Ectodermal cell (in vitro differentiated cells): ENCODE data around the gene EFCAB12.
"Not testable (repeated sequence)": the region's sequence is repeated elsewhere in the genome, so short reads cannot be mapped to it uniquely, and the experiment has no call there.

Experiments used
- H3K27ac ChIP-seq: 2 replicates; pipeline ENCODE4 v1.7.0; 2013; ENCODE audit warnings: mild to moderate bottlenecking, low read depth, low read length; ENCODE audit not compliant: insufficient read depth, poor library complexity, severe bottlenecking
- H3K27me3 ChIP-seq: 2 replicates; pipeline ENCODE4 v1.7.0; 2013; ENCODE audit warnings: mild to moderate bottlenecking, low read length; ENCODE audit not compliant: insufficient read depth, control insufficient read depth, poor library complexity, severe bottlenecking
- H3K36me3 ChIP-seq: one replicate; pipeline ENCODE4 v1.7.0; 2013; ENCODE audit warnings: low read length; ENCODE audit not compliant: control insufficient read depth, insufficient read depth
- H3K4me1 ChIP-seq: one replicate; pipeline ENCODE4 v1.7.0; 2013; ENCODE audit warnings: low read length; ENCODE audit not compliant: control insufficient read depth, insufficient read depth
- H3K4me3 ChIP-seq: 2 replicates; pipeline ENCODE4 v1.7.0; 2013; ENCODE audit warnings: low read depth, low read length, control low read depth; ENCODE audit not compliant: insufficient read depth
- H3K9me3 ChIP-seq: 2 replicates; pipeline ENCODE4 v1.7.0; 2013; ENCODE audit warnings: mild to moderate bottlenecking, low read length, moderate library complexity; ENCODE audit not compliant: control insufficient read depth
- WGBS, 2 experiments: methylation state at CpG; one replicate each; pipeline ENCODE4 v1.1.7; 2013; ENCODE audit warnings: missing lambda C conversion rate in 2 of 2; 5-methylcytosine and 5-hydroxymethylcytosine counted together

Gene EFCAB12

GRCh38 chr3:129386984-129387383, 41.5 kb downstream of the EFCAB12 start:
- 94% methylated on average over 10 of the region's 10 CpGs for WGBS, 2 experiments
- Histone ChIP-seq H3K4me1 (no peaks in the 10 kb centered on the region), H3K27ac (no peak overlapping the region), H3K9me3 (no peaks in the 10 kb centered on the region), H3K36me3 (peaks cover 10% of the 10 kb centered on the region), H3K27me3 (no peaks in the 10 kb centered on the region), H3K4me3 (no peak overlapping the region)

GRCh38 chr3:129385507-129385906, 42.9 kb downstream of the EFCAB12 start:
- not testable (repeated sequence) for H3K9me3 ChIP-seq, H3K4me1 ChIP-seq, H3K27me3 ChIP-seq, H3K4me3 ChIP-seq, H3K36me3 ChIP-seq, H3K27ac ChIP-seq
- WGBS, 2 experiments, result 94% methylated on average over 8 of the region's 8 CpGs

- Histone ChIP-seq H3K4me1 (no peaks in the 10 kb centered on the region), H3K9me3 (no peaks in the 10 kb centered on the region), H3K27me3 (no peaks in the 10 kb centered on the region), H3K4me3 (no peak overlapping the region), H3K27ac (no peak overlapping the region), H3K36me3 (peaks cover 3% of the 10 kb centered on the region)
- WGBS, 2 experiments, result 82% methylated on average over 18 of the region's 18 CpGs
Observed at GRCh38 chr3:129384594-129385323, 43.7 kb downstream of the EFCAB12 start.

- H3K9me3 ChIP-seq, H3K36me3 ChIP-seq, H3K27ac ChIP-seq, H3K4me1 ChIP-seq, H3K4me3 ChIP-seq, H3K27me3 ChIP-seq: not testable (repeated sequence)
- 81 to 83% methylated on average over 5 of the region's 5 CpGs for WGBS, 2 experiments
Observed at GRCh38 chr3:129384103-129384502, 44.3 kb downstream of the EFCAB12 start.

GRCh38 chr3:129383292-129383860, 45.1 kb downstream of the EFCAB12 start:
- Histone ChIP-seq H3K9me3 (no peaks in the 10 kb centered on the region), H3K4me1 (no peaks in the 10 kb centered on the region), H3K4me3 (no peak overlapping the region), H3K36me3 (no peaks in the 10 kb centered on the region), H3K27me3 (no peaks in the 10 kb centered on the region), H3K27ac (no peak overlapping the region)
- 60 to 63% methylated on average over 6 of the region's 6 CpGs for whole genome bisulfite sequencing, 2 experiments

- no peaks in the 10 kb centered on the region for H3K27me3 ChIP-seq
Observed at GRCh38 chr3:129382366-129382765, 46.1 kb downstream of the EFCAB12 start.

GRCh38 chr3:129379582-129380358, 48.7 kb downstream of the EFCAB12 start:
- no peak overlapping the region for H3K4me3 ChIP-seq
- no peaks in the 10 kb centered on the region for H3K27me3 ChIP-seq
- H3K27ac ChIP-seq, result no peak overlapping the region
- peaks cover 3% of the 10 kb centered on the region for H3K36me3 ChIP-seq
- H3K4me1 ChIP-seq, result no peaks in the 10 kb centered on the region
- no peaks in the 10 kb centered on the region for H3K9me3 ChIP-seq
- 93 to 97% methylated on average over 7 of the region's 7 CpGs for WGBS, 2 experiments

More at GRCh38 chr3:129382366-129382765, 46.1 kb downstream of the EFCAB12 start:
- Histone ChIP-seq H3K4me3 (no peak overlapping the region), H3K9me3 (no peaks in the 10 kb centered on the region), H3K27ac (no peak overlapping the region), H3K4me1 (no peaks in the 10 kb centered on the region), H3K36me3 (peaks cover 3% of the 10 kb centered on the region)
- WGBS, 2 experiments, result 94 to 100% methylated on average over 2 of the region's 2 CpGs

- no peaks in the 10 kb centered on the region for H3K27me3 ChIP-seq
- no peaks in the 10 kb centered on the region for H3K4me1 ChIP-seq
- WGBS, 2 experiments, result 73 to 88% methylated on average over 1 of the region's 1 CpG
- no peak overlapping the region for H3K4me3 ChIP-seq
- no peak overlapping the region for H3K27ac ChIP-seq
- peaks cover 3% of the 10 kb centered on the region for H3K36me3 ChIP-seq
- H3K9me3 ChIP-seq, result no peaks in the 10 kb centered on the region
Observed at GRCh38 chr3:129378949-129379348, 49.5 kb downstream of the EFCAB12 start.

- Histone ChIP-seq H3K36me3 (peaks cover 3% of the 10 kb centered on the region), H3K27ac (no peak overlapping the region), H3K27me3 (no peaks in the 10 kb centered on the region), H3K9me3 (no peaks in the 10 kb centered on the region), H3K4me3 (no peak overlapping the region), H3K4me1 (no peaks in the 10 kb centered on the region)
- WGBS, 2 experiments, result 94 to 96% methylated on average over 2 of the region's 2 CpGs
Observed at GRCh38 chr3:129377615-129378014, 50.8 kb downstream of the EFCAB12 start.

- H3K9me3 ChIP-seq, result no peaks in the 10 kb centered on the region
- WGBS, 2 experiments, result 88 to 90% methylated on average over 5 of the region's 5 CpGs
- H3K27me3 ChIP-seq, result no peaks in the 10 kb centered on the region
- peaks cover 3% of the 10 kb centered on the region for H3K36me3 ChIP-seq
- H3K4me1 ChIP-seq, result no peaks in the 10 kb centered on the region
- H3K27ac ChIP-seq, result no peak overlapping the region
- no peak overlapping the region for H3K4me3 ChIP-seq
Observed at GRCh38 chr3:129375099-129375498, 53.3 kb downstream of the EFCAB12 start.
